Hepatocyte (in vitro differentiated cells): ENCODE measurements around the gene PTH1R. TPM values are rescaled to one million over a fixed set of nuclear protein-coding genes. Genes with fewer than 3 reads are reported as not detected.

Experiments used
- DNase-seq: peaks from one replicate; pipeline ENCODE4 v3.0.0-alpha.2; 2016; ENCODE audit warnings: low spot score
- H2AFZ ChIP-seq: fragments of 200-600 bp; sonication (generic); 2 replicates; pipeline ENCODE4 v1.6.0; 2016; ENCODE audit warnings: antibody characterized with exemption, mild to moderate bottlenecking
- H3K27ac ChIP-seq: fragments of 200-600 bp; sonication (generic); 2 replicates; pipeline ENCODE4 v1.5.1; 2016; ENCODE audit warnings: mild to moderate bottlenecking
- H3K27me3 ChIP-seq: fragments of 200-600 bp; sonication (generic); 2 replicates; pipeline ENCODE4 v1.6.1; 2016
- H3K36me3 ChIP-seq: fragments of 200-600 bp; sonication (generic); replicated peaks from 2 replicates; pipeline ENCODE4 v1.5.1; 2016; ENCODE audit warnings: low read depth; ENCODE audit not compliant: insufficient read depth
- H3K4me1 ChIP-seq: fragments of 200-600 bp; sonication (generic); 2 replicates; pipeline ENCODE4 v1.5.1; 2016; ENCODE audit warnings: mild to moderate bottlenecking, moderate library complexity; ENCODE audit not compliant: insufficient read depth
- H3K4me2 ChIP-seq: fragments of 200-600 bp; sonication (generic); 2 replicates; pipeline ENCODE4 v1.6.0; 2016
- H3K4me3 ChIP-seq: fragments of 200-600 bp; sonication (generic); 2 replicates; pipeline ENCODE4 v1.5.1; 2016; ENCODE audit warnings: mild to moderate bottlenecking
- H3K79me2 ChIP-seq: fragments of 200-600 bp; sonication (generic); 2 replicates; pipeline ENCODE4 v1.6.0; 2017; ENCODE audit warnings: mild to moderate bottlenecking
- H3K9me2 ChIP-seq: fragments of 200-600 bp; sonication (generic); replicated peaks from 2 replicates; pipeline ENCODE4 v1.6.0; 2017; ENCODE audit warnings: mild to moderate bottlenecking; ENCODE audit not compliant: insufficient read depth
- H3K9me3 ChIP-seq: fragments of 200-600 bp; sonication (generic); 2 replicates; pipeline ENCODE4 v1.5.1; 2016; ENCODE audit warnings: low read depth, mild to moderate bottlenecking
- H4K20me1 ChIP-seq: fragments of 200-600 bp; sonication (generic); 2 replicates; pipeline ENCODE4 v1.6.0; 2016; ENCODE audit warnings: mild to moderate bottlenecking; ENCODE audit not compliant: insufficient read depth, poor library complexity, severe bottlenecking
- EZH2 ChIP-seq: fragments of 200-600 bp; sonication (generic); IDR thresholded peaks from 2 replicates; pipeline ENCODE4 v1.6.1; 2016; ENCODE audit warnings: antibody characterized with exemption, mild to moderate bottlenecking, borderline replicate concordance
- EZH2phosphoT487 ChIP-seq: fragments of 200-600 bp; sonication (generic); IDR thresholded peaks from one replicate; pipeline ENCODE4 v1.6.1; 2018; ENCODE audit warnings: antibody characterized with exemption, mild to moderate bottlenecking, low read depth, moderate library complexity; ENCODE audit not compliant: unreplicated experiment, severe bottlenecking
- WGBS: methylation state at CpG from one replicate; pipeline ENCODE4 v1.1.6; 2016; ENCODE audit warnings: low lambda C conversion rate; ENCODE audit errors: missing lambda C conversion rate; 5-methylcytosine and 5-hydroxymethylcytosine counted together
- polyA plus RNA-seq: library from polyadenylated mRNA; unstranded; fragments of >200 nt; fragmentation: Nextera tagmentation; extraction: Ambion mirVana; gene quantifications from 2 replicates; pipeline ENCODE4 v1.2.1, GENCODE V29; 2016
- total RNA-seq: library from RNA; depleted of rRNA; stranded (reverse); fragments of >200 nt; gene quantifications from 2 replicates; pipeline ENCODE4 v1.2.3, GENCODE V29; 2014
- TF ChIP-seq, protein P1 (sequence below): fragments of 200-600 bp; sonication (generic); IDR thresholded peaks from 2 replicates; pipeline ENCODE4 v1.5.1; 2016; ENCODE audit warnings: antibody characterized with exemption, mild to moderate bottlenecking; ENCODE audit not compliant: poor library complexity

The PTH1R gene
- total and polyA plus RNA-seq, 2 experiments from 2014 or later = 14.5 to 31.0 TPM

DNA sequence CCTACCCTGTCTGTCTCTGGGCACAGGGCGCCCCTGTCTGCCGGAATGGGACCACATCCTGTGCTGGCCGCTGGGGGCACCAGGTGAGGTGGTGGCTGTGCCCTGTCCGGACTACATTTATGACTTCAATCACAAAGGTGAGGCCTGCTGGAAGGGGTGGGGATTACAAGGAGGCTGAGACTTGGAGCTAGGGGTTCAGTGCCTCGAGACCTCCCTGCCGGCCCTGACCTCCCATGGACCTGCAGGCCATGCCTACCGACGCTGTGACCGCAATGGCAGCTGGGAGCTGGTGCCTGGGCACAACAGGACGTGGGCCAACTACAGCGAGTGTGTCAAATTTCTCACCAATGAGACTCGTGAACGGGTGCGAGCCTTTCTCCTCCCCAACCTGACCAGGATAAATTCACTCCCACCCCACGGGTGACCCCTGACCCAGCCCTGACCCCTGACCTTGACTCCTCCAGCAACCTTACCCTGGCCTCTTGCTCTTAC, 20.4 kb downstream of the PTH1R start:
- H4K20me1 ChIP-seq = peaks cover 3% of the 10 kb centered on the region
- no peak for TF ChIP-seq EZH2
- no peak for TF ChIP-seq EZH2phosphoT487
- TF ChIP-seq, protein P1, sequence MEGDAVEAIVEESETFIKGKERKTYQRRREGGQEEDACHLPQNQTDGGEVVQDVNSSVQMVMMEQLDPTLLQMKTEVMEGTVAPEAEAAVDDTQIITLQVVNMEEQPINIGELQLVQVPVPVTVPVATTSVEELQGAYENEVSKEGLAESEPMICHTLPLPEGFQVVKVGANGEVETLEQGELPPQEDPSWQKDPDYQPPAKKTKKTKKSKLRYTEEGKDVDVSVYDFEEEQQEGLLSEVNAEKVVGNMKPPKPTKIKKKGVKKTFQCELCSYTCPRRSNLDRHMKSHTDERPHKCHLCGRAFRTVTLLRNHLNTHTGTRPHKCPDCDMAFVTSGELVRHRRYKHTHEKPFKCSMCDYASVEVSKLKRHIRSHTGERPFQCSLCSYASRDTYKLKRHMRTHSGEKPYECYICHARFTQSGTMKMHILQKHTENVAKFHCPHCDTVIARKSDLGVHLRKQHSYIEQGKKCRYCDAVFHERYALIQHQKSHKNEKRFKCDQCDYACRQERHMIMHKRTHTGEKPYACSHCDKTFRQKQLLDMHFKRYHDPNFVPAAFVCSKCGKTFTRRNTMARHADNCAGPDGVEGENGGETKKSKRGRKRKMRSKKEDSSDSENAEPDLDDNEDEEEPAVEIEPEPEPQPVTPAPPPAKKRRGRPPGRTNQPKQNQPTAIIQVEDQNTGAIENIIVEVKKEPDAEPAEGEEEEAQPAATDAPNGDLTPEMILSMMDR = no peak
- H3K36me3 ChIP-seq = no peaks in the 10 kb centered on the region
- no peaks in the 10 kb centered on the region for H3K79me2 ChIP-seq
- H3K27ac ChIP-seq = no peak overlapping the region
- no peak overlapping the region for H3K4me3 ChIP-seq
- H3K4me1 ChIP-seq = peaks cover 4% of the 10 kb centered on the region
- DNase-seq = no peak
- no peaks in the 10 kb centered on the region for H3K9me2 ChIP-seq
- WGBS = 87% methylated on average over 10 of the region's 15 CpGs
- no peaks in the 10 kb centered on the region for H3K9me3 ChIP-seq
- no peak overlapping the region for H3K4me2 ChIP-seq
- no peak overlapping the region for H2AFZ ChIP-seq
- no peaks in the 10 kb centered on the region for H3K27me3 ChIP-seq

DNA sequence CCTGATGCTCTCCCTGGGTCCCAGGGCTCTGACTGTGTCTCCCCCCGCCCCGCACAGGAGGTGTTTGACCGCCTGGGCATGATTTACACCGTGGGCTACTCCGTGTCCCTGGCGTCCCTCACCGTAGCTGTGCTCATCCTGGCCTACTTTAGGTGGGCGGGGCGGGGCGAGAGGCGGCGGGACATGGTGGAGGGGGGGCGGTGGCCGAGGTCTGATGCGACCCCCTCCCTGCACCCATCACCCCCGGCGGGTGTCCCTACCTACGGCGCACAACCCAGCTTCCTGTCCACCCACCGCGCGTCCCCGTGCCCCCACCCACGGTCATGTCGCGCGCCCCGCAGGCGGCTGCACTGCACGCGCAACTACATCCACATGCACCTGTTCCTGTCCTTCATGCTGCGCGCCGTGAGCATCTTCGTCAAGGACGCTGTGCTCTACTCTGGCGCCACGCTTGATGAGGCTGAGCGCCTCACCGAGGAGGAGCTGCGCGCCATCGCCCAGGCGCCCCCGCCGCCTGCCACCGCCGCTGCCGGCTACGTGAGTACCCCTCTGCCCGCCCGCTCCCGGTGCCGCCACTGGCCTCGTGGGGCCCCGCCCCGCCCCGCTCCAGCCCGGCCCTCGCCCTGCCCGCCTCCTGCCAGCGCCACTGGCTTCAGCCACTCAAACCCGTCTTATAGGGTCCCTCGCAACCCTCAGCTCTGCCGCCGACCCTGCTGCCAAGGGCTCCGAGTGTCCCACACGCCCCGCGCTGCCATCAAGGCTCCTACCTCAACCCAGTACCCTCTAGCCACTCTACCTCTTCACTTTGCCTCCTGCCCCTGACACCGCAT, 21.0 kb downstream of the PTH1R start:
- Histone ChIP-seq H3K36me3 (no peaks in the 10 kb centered on the region), H3K27ac (no peak overlapping the region), H3K4me1 (no peaks in the 10 kb centered on the region), H3K79me2 (no peaks in the 10 kb centered on the region), H3K4me2 (no peak overlapping the region), H3K9me2 (no peaks in the 10 kb centered on the region), H2AFZ (no peak overlapping the region), H3K4me3 (no peak overlapping the region), H3K9me3 (no peaks in the 10 kb centered on the region), H4K20me1 (no peaks in the 10 kb centered on the region), H3K27me3 (no peaks in the 10 kb centered on the region)
- no peak for DNase-seq
- WGBS = 82% methylated on average over 29 of the region's 71 CpGs
- TF ChIP-seq, protein P1 = no peak
- TF ChIP-seq EZH2 (no peak), EZH2phosphoT487 (no peak)

DNA sequence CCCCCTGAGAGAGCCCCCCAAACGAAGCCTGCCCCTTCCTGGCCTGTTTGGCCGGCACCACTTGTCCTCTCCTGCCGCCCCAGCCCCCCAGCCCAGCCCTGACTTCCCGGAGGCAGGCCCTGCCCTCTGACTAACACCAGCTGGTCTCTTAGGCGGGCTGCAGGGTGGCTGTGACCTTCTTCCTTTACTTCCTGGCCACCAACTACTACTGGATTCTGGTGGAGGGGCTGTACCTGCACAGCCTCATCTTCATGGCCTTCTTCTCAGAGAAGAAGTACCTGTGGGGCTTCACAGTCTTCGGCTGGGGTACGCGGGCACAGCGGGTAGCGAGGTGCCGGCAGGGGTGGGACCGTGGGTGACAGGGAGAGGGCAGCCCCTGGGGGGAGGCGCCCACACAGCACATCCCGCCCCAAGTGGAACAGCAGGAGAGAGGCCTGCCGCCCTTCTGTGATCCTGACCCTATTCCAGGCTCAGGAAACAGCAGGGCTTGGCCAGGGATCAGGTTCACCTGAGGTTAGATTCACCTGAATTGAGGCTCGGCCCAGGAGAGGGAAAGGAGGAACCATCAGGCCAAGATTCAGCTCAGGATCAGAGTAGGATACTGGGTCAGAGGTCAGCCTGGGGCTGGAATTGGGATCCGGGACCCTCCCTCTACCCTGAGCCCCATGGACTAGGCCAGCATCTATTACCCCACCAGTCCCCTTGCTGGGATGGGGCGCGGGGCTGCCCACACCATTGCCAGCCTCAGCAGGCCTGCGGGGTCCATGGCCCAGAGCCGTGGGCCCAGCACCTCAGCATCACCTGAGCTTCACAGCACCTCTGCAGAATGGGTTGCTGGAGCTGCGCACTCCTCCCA, 21.9 kb downstream of the PTH1R start:
- WGBS = 85% methylated on average over 13 of the region's 22 CpGs
- Histone ChIP-seq H3K79me2 (no peaks in the 10 kb centered on the region), H3K4me2 (no peak overlapping the region), H3K9me2 (no peaks in the 10 kb centered on the region), H3K27ac (no peak overlapping the region), H3K9me3 (no peaks in the 10 kb centered on the region), H3K4me3 (no peak overlapping the region), H3K4me1 (no peaks in the 10 kb centered on the region), H3K36me3 (no peaks in the 10 kb centered on the region), H2AFZ (no peak overlapping the region), H3K27me3 (no peaks in the 10 kb centered on the region), H4K20me1 (no peaks in the 10 kb centered on the region)
- TF ChIP-seq, protein P1 = no peak
- TF ChIP-seq EZH2phosphoT487 (no peak), EZH2 (no peak)
- no peak for DNase-seq
